ENCODE measurements around the gene ATP5PB.

The ATP5PB gene

DNA sequence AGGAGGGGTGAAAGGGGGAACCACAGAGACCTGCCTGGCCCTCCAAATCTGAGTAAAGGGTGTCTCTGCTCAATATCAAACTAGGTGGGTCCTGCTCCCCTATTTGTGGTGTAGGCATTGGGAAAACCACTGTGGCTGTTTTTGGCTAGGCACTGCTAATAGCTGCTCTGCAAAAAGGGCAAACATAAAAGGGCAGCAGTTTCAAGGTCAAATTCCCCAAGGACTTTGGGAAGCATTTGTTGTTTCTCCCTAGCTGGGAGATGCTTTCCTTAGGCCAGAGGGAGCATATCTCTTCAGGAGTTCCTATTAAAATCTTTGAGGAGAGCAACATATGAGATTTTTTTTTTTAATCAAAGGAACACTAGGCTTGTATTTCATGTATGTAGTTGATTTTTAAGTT is 26.9 kb downstream of the ATP5PB start:
- no peak for DNase-seq

DNA sequence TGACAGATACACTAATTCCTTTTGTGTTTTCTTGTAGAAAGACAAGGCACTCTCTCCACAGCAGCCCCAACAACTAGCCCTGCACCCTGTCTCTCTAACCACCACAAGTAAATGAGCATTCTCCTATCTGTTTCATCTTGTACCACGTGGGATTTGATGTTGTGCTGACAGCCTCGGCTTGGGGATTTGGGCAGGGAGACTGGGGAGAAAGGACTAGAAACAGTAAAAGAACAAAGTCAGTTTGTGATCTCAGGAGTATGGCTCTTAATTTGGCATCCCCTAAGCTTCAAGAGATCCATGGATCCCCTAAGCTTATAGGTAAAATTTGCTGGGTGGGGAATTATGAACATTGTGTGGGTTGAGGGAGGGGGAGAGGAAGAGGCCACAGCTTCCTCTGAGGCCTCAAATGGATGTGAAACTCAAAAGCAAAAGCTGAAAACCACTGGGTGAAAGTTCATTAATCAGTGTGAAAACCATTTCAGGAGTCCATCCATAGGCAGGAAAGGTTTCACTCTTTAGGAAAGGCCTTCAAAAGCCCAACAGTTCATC is 27.6 kb downstream of the ATP5PB start:
- DNase-seq: peak; percentile 53 to 64 (median 55)

DNA sequence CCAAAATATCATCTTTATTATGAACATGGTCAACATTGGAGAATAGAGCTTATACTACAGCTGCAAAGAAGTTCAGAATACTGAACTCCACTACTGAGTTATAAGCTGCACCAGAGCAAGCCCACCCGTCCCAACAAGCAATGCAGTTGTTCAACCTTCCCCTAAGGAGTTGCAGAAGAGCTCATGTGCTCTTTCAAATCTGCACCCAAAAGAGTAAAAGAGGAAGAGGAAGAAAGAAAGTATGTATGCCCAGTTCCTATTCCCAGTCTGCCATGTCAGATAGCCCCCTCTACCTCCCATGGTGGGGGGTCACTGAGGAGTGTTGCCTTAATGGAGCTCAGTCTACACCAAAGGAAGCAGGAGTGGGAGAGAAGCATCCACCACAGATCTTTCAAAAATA is 31.4 kb downstream of the ATP5PB start:
- peak in 2 of 3 donors; percentile 34 to 48 for DNase-seq

DNA sequence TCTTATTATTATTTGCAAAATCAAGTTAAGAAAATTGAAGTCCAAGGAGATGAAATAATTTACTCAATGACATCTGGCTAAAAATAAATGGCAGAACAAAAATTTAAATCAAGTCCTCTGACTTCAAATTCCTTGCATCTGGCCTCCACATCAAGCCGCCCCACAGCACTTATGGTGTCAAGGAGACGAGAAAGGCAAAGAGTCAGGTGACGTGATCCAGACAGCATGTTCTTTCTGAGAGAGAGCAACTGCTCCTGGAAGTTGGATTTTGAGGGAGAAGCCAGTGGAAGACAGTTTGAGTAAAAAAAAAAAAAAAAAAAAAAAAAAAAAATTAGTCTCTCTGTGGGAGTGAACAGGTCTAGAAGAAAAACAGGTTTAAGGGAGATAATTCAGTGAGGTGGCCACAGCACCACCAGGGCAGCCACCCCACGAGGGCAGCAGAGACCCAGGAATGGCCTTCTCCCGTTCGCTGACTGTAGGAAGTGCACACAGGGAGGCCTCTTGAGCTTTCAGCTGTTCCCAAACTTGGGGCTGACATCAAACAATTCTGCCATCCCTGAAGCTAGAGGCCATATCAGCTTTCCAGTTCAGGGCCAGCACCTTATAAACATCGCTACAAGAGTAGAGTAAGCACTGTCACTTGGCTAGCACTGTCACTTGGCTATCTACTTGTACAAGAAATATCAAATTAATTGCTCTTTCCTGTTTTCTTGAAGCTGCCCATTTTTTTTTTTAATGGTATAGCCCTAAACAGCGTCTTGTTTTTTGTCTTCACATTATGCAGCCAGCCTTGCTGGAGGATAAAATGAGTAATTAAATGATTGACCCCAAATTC is 32.3 kb downstream of the ATP5PB start:
- DNase-seq: peak; percentile 83 to 87 (median 83)

DNA sequence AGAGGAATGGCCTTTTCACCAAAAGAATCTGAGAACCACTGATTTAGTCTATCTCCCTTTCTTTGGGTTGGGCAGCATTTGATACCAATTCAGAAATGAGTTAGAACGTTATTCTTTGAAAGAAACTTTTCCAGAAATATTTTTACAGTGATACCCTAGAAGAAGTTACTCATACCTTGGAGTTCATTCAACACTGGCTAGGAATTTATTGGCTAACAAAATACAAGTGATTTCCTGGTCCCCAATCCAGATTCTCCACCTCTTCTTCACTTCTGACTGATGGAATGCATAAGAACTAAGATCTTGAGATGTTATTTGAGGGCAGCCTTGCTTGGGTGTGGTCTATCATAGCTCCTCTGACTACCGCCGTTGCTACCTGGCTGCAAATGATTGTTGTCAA is 33.9 kb downstream of the ATP5PB start:
- DNase-seq: no peak

DNA sequence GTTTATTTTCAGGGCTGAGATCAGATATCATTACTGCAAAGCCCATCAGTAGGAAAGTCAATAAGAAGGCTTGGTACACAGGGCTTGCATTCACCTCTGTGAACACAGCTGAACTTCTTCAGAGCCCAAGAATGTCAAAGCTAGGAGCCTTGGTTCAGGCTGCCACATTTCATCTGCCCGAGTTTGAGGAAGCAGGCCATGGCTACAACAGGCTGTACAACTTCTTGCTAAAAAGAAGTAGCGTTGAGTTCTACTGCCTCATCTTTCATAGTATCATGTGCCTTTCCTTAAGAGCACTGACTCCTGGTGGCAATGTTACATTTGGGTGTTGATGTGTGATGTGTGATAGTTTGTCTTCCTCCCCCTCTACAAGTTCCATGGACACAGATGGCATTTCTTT is 34.6 kb downstream of the ATP5PB start:
- peak in 2 of 3 donors; percentile 27 to 30 for DNase-seq

DNA sequence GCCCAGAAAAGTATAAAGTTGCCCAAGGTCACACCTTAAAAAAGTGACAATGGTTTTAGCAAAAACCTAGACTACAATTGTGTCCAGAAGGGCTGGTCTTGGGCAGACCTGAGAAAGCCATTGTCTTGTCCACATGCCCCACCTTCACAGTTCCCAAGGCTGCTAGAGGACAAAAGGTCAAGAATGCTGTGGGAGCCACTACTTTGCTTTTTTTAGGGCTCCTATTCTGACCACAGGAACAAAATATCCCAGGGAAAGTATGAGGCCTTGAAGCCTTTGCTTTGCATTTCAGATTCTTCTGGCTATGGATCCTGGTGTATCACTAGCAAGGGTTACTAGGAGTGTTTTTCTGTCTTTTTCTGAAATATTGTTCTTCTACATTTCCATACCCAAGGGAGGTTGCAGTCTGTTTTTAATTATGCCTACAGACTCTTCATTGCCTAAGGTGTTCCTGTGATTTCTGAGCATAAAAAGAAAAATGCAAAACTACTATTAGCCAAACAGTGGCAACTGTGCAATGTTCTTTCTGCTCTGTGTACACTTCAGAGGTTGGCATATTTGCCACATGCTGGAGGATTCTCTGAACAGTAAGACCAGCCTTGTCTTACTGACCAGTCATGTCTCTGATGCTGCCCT is 35.2 kb downstream of the ATP5PB start:
- no peak for DNase-seq

DNA sequence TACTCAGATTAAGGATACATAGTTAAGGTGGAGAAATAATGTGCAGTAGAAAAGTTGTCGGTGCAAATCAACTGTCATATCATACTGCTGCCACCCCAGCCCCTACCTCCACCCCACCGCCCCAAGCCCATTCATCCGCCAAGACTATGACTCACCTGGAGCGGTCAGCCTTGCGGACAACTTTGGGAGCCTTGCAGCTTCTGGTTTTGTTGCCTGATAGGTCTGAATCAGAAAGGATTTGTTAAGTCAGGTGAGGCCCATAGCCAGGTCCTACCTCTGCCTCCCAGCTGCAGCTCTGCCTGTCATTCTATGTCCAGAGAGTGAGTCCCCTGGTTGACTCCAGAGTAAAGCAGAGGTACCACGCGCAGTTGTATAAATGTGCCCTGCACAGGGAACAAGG is 37.2 kb downstream of the ATP5PB start:
- no peak for DNase-seq

DNA sequence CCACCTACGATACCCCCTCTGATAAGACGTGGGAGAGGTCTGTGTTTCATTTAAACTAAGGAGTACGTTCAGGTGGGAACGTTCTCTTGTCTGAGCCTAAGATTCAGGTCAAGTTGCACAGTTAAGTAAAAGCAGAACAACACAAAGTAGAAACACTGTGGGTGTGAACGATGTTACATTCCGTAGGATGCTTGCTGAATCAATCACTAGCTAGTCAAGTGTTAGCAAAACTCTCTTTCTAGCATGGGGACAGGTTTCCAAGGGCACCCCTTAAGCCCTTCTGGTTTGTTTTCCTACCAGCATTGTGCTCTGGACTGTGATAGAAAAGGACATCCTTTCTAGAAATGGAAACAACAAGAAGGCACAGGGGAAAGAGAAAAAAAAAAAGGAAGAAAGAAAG is 37.9 kb downstream of the ATP5PB start:
- DNase-seq: peak; percentile 26 to 47 (median 47)

DNA sequence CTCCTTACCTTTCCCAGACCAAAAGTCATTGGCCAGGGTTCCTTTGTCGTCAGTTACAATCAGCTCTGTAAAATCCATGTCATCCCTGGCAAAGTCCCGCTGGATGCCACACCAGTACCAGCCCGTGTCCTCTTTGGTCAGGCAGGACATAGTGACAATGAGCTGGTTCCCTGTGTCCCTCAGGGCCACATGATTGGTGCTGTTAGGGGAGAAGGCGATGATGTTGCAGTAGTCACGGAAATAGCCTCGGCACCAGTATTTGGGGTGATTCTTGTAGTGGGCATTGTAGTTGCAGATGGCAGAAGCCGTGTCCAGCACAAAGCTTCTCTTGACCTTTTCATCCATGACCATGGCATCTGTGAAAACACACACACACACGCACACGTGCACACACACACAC is 39.4 kb downstream of the ATP5PB start:
- no peak for DNase-seq

DNA sequence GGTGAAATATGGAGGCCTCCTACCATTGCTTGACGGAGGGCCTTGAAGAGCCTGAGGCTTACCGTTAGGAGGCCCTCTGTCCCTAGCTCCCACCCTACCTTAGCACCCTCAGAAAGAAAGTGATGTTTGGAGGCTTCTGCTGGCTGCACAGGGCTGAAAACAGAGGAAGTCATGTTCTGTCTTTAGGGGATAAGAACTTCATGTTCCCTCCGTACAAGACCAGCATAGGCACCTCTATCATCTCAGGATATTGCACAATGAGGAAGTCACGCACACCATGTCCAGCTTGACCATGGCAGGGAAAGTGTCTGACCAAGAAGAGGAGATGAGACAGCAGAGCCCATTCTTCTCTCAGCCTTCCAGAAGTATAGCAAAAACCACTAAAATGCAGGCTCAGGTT is 40.3 kb downstream of the ATP5PB start:
- peak; percentile 59 to 76 (median 72) for DNase-seq

DNA sequence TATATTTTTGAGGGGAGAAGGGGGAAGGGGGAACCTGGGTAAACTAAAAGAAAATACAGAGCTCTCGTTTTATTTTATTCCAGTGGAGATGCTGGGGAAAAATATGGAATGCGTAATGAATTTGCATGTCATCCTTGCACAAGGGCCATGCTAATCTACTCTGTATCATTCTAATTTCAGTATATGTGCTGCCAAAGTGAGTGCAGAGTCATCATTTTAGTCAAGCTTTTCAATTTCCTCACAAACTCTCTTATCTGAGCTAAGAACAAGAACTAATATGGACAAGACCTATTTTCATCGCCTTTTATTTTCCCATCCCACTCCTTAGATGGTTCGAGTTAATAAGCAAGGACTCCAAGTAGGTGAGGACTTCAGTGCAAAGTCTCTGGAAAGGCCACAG is 41.0 kb downstream of the ATP5PB start:
- DNase-seq: no peak

DNA sequence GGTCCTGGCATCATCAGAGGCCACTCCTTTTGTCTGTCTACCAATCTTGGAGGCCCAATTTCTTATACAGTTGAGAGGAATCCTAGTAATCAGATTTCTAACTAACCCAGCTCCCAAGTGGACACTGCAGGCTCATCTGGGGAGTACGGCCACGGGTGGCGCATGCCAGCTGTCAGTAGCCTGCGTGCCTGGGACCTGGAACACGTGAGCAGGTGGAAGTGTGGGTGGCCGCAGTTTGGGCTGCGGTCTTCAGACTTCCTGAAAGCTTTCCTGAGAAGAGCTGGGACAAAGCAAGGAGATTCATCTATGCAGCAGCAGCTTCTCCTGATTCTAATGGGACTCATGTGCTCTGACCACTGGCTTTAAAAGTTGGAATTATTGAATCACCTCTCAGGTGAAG is 41.8 kb downstream of the ATP5PB start:
- no peak for DNase-seq

DNA sequence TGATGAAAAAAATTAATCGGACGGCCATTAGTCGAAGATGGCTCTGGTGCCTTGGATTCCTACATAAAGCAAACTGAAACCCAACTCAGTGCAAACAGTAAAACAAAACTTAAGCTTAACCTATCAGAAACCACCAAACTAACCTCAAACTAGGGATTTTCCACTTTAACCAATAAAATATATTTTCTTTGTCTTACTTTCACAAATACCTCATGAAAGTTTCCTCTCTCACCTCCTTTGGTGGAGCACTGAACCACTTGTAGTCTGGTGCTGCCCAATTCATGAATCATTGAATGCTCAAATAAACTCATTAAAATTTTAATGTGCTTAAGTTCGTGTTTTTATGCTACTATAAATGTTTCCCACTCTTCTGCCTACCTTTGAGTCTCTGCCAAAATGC is 47.1 kb downstream of the ATP5PB start:
- no peak for DNase-seq

DNA sequence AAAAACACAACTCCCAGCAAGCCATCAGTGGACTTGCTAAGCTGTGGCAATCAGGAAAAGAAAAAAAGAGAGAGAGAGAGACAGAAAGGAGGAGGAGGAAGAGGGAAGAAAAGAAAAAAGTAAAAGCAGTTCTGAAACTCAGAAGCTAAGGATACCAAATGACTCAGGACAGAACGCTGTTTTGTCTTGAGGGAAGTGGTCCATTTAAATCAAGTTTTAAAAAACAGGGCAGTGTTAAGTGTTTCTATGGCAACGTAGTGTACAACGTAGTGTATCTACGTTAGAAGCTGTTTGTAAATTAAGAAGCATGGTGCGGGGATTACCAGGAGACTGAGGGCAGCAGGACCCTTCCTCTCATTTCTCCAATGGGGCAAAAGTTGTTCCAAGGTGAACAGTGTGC is 48.3 kb downstream of the ATP5PB start:
- peak in 2 of 3 donors; percentile 42 to 51 for DNase-seq

DNA sequence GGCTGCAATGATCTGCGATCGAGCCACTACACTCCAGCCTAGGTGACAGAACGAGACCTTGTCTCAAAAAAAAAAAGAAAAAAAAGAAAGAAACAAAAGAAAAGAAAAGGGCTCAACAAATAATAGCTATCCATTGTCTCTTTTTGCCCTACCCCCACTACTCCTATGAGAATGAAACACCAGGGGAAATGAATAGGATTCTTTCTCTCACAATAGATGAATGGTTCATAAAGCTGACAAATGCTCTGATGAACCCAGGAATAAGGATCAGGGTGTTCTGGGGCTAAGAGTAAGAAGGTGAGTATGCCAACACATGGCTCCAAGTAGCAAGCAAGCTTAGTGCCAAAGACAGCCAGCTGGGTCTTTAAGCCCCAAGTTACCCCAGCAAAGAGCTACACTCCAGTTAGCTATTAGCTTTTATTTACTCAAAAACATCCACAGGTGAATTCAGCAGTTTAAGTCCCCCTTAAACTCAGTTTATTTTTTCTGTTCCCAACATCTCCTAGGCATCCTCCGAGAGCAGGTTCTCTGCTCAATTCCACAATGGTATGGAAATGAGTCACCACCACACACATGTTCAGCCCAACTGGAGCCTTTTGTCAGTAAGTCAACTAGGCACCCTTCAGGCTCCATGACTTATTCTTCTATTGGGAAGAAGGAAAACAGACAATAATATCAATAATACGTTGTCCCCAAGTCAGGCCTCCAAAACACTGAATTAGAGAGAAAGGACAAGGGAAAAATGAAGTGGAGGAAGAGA is 49.9 kb downstream of the ATP5PB start:
- no peak for DNase-seq

DNA sequence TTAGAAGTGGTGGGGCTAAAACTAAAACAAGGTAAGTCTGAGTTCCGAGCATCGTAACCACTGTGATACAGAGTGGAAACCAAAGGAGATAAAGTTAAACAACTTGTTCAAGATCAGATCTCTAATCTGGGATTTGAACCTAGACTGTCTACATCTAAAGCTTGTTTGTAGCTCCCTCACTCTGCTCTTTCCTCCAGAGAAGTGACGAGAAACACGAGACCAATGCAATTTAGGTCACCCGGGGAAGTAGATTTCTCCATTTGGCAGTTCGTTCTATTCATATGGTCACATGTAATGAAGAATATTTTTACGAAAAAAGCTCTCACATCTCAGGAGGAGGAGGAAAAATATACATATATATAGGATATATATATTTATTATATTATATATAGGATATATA is 52.4 kb downstream of the ATP5PB start:
- DNase-seq: peak in 1 of 3 donors; percentile 32

DNA sequence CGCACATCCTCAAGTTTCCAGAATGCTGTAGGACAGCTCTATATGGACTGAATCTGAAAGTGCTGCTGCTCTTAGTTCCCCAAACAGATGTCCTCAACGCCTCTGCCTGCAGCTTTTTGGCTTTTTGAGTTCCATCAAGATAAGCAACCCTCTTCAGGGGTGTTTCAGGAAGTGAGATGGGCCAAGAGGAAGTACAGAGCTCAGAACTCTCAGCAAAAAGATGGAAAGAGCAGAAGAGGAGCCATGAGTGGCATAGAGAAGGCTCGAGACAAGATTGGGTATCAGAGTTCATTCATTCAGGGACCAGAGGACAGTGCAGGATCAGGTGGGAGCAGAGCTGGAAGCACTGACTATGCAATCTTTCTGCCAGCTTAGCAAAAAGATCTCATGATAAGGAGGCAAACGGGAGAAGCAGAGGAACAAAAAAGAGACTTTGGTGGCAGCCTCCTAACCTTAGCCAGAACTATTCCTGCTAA is 54.4 kb downstream of the ATP5PB start, which contains the start of the genes ADORA3 and TMIGD3:
ADORA3 (minus strand) TSS at position 49 of the 476 bp plus-strand sequence. CDS start 279 bp downstream, outside the sequence.
TMIGD3 (minus strand) TSS at position 49 of the 476 bp plus-strand sequence. CDS start 279 bp downstream, outside the sequence.
- peak; percentile 67 to 79 (median 70) for DNase-seq

DNA sequence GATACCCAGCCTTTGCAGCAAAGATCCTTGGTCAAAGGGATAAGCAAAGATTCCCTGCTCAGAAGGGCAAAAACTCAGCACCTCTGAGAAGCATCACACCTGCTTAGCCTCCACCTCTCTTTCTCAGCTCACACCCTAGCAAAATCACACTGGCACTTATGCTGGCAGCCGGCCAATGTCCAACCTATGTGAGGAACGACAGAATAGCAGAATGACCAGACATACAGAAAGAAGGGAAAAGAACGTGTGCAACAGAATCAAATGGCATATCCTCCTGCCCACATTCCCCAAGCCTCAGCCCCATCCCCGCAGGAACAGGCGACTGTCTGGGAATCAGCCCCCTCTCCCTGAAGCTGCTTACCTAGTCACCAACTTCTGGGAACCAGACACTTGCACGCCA is 54.8 kb downstream of the ATP5PB start:
- no peak for DNase-seq

DNA sequence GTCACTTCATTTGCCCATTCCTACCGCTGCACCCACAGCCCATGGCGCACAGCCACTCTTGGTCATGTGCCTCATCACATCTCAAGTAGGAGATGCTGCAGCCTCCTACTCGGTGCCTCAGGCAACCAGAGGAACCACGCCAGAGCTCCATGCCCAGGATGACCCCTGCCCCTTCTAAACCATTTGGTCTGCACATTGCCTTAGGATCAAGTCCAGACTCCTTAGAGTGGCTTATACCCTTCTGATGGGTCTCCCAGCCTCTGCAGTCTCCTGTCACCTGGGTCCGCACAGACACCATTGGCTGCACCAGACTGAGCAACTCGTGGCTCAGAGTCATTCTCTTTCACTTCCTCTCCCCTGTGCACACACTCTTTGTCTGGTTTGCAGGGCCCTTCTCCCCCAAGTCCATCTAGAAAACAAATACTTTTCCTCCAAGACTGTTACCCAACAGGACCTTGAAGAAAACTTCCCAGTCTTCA is 56.4 kb downstream of the ATP5PB start:
- peak; percentile 70 to 77 (median 76) for DNase-seq

DNA sequence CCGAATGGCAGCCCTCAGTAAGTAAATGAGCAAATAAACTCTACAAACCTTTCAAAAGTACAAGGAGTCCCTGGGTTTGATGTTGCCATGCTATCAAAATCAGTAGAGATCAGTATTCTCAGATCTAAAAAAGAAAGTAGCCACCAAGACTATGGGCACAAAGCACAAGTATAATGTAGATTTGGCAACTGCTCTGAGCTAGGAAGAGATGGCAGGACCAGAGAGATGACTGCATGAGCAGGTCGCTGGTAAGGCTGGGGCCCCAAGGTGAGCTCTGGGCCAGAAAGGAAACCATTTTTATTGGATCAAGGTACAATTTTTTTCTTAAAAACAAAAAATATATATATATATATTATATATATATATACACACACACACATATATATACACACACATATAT is 57.3 kb downstream of the ATP5PB start:
- no peak for DNase-seq

DNA sequence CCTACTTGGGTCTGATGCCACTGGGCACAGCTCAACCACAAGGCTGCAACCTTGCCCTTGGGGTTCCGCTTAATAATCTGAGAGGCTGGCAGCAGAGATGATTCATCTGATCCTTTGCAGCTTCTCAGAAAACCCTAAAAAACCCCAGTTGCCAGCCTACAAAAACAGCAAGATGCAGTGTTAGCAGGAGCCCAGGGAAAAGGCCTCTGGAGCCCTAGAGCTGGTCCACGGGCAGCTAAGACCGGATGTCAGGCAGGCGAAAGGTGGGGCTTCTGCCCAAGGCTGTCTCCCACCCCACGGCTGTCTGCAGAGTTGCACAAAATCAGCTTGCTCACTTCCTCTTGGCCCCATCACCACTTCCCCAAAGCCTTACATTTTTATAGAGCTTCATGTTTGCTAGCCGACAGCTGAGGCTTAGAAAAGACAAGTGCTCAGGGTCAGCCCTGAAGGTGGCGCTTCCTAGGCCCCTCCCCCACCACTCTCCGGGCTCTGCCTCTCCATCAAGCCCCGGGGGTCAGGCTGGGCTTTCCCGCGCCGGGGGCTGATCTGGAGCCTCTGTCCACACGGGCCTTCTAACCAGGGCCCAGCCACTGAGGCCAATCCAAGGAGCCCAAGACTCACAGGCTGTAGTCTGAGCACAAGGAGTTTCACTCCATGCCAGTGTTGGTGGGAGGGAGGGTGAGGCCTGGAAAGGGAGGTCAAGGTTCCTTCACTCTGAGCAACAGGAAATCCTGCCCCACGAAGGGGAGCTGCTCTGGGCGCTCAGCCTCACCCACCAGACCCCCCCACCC is 58.3 kb downstream of the ATP5PB start:
- peak; percentile 93 to 97 (median 95) for DNase-seq
